GM18909 (cell line): ENCODE results near the gene PCK1.

Experiments used
- ATAC-seq: cut with Tn5 transposase; IDR thresholded peaks from one replicate; pipeline ENCODE4 v1.9.1; 2021; ENCODE audit warnings: mild to moderate bottlenecking; ENCODE audit not compliant: unreplicated experiment, poor library complexity

PCK1 gene

DNA sequence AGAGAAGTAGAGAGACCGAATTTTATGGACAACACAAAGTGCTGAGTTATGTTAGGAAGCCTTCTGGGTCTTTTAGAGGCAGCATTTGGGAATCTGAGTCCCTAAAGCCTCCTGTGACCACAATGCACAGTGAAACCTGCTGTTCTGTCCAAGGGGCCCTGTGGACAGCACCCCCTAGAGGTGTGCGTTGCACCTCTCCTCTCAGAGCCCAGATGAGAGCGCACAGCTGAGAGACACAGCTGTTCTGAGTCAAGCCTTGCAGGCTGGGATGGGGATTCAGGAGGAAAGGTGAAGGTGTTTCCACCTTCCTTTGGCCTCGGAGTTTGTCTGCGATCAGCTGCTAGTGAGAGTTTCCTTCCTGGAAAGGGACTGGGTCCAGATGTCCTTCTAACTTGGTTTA is 13.0 kb downstream of the PCK1 start:
- no peak for ATAC-seq

DNA sequence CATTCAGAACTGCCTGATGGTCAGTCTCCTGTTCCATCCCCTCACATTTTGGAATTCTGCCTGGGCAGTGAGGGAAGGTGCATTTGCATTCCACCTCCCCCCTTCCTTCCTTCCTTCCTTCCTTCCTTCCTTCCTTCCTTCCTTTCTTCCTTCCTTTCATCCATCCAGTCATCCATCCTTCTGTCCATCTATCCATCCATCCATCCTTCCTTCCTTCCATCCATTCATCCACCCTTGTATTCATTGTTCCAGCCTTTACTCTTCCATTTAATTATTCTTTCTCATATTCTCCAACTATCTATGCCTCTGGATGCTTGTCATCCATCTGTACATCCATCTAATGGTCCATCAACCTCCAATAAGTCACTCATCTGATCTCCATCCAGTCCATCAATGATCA is 14.0 kb downstream of the PCK1 start:
- ATAC-seq: no peak

DNA sequence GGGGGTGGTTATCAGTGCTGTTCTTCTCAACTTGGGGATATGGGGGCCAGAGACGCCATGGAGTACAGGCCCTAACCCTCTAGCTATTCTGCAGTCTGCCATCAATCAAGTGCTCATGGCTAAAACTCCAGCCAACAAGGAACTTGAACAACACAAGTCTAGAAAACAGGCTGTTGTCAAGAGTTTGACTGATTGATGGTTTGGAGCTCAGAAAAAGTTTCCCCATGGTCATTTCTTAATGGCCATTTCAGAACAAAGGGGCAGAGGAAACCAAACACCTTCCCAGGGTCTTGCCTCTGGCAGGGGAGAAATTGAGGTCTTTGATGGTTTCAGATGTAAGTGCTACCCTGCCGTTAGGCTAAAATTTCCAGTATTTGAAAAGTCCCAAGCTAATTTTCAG is 15.1 kb downstream of the PCK1 start:
- ATAC-seq: no peak

DNA sequence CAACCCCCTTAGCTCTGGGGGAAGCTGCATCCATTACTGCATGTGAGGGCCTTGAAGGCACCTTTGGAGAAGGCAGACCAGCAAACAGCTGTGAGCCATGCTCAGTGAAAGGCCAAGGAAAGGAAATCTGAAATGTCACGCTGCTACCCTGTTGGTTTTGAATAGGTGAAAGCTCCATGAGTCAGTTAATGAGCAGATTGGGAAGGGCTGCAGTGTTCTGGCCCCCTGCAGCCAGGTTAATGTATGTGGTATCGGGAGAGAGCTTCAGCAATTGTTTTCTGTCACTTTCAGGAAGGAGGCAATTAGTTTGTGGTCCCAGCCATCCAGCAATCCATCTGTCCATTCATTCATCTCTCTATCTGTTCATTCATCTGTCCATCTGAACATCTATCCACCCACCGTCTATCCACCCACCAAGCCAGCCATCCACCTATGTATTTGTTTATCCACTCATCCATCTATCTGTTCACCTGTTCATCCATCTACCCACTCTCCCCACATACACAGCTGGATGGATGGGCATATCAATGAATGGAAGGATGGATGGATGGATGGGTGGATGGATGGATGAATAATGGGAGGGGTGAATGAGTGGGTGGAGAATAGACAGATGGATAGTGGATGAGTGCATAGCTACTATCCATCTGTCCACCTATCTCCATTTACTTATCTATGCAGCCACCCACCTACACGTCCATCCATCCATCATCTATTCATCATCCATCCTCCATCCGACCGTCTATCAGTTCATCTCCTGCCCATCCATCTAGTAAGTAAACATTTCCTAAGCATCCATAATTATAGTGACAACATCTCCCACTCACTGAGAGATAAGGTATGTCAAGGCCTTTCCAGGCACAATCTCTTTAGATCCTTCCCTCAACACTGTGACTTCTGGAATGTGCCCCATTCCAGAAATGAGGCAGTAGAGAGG is 16.0 kb downstream of the PCK1 start:
- ATAC-seq: no peak

DNA sequence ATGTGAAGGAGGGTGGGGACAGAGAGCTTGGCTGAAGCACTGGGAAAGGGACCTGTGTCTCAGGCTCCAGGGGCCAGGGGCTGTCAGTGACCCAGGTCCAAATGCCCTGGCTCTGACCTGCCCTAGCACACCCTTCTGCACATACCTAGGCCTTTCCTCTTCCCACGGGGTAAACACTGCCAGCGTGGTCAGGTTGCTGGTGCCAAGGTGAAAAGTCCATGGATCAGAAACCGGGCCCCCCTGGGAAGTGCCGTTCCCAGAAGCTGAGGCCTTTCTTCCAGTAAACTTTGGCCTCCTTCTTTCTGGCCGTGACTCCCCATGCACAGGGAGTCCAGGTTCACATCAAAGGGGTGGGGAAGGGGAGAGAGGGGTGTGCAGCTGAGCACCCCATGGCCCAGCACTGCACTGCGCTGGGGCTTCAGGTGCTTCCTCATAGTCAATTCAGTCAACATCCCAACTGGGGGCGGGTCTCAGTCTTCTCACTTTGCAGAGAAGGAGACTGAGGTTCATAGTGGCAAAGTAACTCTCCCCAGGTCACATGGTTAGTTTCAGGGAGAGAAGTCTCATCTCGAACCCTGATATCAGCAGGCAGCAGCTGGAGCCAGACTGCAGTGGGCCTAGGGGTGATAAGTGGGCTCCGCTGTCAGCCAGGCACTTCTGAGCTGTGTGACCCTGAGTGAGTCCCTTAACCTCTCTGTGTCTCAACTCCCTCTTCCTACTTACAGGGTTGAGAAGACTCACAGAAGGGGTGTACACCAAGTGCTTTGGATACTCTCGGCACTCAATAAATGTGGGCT is 17.0 kb downstream of the PCK1 start:
- ATAC-seq: no peak

DNA sequence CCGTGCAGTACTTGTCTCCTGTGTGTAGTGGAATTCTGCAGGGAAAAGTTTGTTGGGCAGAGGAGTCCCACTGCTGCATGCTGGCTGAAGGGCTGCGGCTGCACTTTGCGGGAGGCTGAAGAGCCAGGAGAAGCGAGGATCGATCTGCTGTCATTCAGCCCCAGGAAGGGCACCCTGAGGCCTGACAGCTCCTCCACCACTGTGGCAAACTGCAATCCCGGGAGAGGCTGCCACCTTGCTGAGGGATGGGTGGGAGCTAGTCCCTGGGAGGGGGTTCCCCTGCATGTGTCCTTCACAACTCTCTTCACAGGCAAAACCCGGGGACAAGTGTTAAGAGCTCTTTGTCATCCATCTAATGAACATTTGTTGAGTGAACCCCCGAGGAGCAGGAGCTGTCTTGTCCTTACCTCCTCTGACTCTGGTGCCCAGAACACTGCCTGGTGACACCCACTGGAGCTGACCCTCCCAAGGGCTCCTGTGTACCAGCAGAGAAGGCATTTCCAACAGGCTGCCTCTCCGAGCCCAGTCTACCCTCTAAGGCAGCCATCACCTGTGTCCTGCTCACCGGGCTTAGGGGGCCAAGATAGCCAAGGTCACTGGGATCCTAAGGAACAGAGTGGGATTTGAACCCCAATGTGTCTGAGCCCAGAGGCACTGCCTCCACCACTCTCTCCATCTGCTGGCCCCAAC is 17.7 kb downstream of the PCK1 start:
- no peak for ATAC-seq

DNA sequence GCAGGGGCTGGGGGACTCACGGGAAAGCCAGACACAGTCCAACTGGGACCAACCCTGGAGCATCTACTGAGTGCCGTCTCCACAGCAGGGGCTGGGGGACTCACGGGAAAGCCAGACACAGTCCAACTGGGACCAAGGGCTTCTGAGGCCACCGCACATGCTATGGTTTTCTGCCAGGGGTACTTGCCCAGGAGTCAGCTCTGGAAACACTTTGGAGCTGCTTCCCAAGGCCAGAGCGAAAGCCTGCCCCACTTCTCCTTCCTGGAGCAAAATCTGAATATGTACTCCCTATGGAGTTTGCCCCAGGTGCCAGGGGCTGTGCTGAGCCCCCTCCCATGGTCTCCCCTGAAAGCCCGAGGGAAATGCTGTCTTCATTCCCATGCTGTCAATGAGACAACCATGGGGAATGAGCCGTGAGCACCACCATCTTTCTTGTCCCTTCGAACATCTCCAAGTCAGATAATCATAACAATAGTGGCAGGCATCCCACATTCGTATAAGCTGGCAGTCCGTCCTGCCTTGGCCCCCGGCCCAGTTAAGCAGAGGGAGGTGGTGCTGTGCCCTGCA is 18.5 kb downstream of the PCK1 start:
- no peak for ATAC-seq

DNA sequence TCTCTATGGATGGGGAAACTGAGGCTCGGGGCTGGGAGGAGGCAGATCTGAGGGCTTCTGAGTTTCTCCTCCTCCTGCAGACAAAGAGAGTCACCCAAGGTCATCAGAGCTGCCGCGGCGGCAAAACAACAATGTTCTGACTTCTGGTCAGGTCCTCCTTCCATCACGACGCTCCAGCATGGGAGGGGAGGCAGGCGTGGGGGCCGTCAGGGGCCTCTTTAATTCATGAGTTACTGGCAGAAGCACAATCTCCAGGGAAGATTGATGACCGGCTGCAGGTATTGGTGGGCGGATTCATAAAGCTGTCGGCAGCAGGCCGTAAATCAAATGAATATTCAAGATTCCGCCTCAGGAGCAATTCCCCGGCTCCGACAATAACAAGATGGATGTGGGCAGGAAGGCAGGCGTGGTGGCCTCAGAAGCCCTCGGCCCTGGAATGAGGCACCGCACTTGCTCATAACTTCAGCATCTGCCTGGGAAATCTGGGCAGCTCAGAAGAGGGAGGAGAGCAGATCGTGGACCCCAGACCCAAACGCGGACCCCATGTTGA is 19.1 kb downstream of the PCK1 start:
- ATAC-seq: no peak

DNA sequence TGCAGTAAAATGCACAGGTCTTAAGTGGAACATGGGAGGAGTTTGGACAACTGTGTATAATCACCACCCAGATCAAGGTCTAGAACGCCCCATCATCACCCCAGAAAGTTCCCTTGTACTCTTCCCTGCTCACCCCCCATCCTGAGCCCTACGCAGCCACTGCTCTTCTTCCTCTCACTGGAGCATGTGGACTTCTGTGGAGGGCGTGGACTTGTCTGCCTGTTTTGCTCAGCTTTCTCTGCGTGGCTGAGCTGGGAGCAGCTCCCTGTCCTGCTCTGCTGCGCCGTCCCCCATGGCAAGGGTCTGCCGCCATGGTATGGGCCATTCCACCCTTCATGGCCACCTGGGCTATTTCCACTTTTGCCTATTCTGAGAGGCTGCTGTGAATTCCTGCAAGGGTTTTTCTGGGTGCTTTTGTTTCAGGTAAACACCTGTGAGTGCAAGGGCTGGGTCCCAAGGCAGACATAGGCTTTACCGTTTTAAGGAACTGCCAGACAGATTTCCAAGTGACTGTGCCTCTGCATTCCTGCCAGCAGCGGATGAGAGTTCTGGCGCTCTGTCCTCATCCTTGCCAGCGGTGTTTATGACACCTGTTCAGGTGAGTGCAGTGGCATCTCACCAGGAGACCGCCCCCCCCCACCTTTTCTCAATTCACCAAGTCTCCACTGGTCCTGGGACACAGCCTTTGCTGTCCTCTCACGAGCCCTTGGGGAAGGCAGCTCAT is 19.7 kb downstream of the PCK1 start:
- ATAC-seq: no peak

DNA sequence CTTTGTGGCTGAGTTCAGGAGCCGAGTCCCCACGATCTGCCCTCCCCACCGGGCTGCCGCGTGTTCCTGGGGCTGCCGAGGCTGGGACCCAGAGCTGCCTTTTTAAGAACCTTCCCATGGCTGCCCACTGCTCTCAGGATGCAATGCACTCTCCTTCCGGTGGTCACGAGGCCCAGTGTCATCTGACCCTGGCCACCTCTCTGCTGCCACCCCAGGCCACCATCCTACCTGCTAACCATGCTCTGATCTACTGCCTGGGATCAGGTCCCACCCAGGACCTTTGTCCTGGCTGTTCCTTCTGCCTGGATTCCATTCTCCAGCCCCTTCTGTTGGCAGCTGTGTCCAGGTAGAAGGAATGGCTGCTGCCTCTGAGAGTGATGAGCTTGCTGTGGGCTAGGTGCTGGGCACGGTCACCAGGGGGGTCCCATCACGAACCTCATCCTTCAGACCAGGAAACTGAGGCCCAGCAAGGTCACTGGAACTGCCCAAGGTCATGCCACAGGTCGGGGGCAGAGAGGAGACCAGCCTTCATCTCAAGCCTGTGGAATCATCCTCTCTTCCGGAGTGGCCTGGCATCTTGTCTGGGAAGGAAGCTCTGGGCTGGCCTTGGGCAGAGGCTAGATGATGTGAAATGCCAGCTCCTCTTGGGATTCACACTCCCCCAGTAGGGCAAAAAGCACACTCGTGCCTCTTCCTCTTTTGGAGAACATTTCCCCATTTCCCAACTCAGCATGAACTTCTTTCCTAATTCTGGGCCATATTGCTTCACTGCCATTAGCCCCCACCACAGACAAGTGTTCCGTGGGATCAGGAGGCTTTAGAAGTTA is 20.5 kb downstream of the PCK1 start:
- ATAC-seq: no peak

DNA sequence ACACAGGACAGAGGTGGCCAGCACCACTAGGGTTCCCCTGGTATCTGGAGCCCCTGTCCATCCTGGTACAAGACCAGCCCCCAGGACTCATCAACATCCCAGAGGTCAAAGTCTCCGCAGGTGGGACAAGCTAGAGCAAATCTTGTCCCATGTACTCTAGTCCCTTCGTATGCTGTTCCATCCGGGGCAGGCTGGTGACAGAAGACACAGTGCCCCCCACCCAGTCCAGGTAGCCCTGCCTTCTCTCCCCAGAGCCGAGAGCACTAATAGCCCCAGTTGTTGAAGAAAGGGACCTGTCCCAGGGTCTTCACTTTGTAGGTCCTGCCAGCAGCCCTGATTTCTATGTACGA is 21.1 kb downstream of the PCK1 start:
- no peak for ATAC-seq

DNA sequence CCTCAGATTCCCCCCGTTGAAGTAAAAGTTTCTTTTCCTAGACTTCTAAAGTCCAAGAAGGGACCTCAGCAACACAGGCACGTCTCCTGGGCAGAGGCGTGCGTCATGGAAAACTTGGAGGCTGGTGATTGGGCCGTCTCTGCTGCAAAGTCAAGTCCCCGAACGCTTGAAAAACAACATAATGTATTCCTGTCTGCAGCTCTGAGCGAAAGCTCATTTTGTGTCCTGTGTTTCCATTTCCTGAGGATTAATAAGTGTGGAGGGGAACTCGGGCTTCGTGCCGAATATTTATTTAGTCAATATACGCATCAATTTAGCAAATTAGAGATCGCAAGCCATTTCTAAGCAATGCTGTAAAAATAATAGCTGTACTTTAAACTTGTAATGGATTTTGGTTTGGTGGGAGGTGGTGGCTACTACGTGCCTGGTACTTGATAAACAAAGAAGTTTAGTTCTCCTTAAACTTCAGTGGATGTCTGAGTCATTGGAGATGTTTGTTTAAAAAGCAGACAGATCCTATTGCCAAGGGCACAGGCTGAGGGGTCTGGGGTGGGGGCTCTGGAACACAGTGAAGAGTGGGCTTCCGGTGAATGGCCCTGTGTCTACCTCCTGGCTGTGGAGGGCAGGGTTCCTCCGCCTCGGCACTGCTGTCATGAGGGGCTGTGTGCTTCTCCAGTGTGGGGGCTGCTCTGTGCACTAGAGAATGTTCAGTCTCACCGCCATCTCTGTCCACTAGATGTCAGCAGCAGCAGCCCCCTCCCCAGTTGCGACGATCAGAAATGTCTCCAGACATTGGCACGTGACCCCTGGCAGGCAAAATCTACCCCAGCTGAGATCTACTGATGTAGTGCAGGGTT is 21.8 kb downstream of the PCK1 start:
- no peak for ATAC-seq

DNA sequence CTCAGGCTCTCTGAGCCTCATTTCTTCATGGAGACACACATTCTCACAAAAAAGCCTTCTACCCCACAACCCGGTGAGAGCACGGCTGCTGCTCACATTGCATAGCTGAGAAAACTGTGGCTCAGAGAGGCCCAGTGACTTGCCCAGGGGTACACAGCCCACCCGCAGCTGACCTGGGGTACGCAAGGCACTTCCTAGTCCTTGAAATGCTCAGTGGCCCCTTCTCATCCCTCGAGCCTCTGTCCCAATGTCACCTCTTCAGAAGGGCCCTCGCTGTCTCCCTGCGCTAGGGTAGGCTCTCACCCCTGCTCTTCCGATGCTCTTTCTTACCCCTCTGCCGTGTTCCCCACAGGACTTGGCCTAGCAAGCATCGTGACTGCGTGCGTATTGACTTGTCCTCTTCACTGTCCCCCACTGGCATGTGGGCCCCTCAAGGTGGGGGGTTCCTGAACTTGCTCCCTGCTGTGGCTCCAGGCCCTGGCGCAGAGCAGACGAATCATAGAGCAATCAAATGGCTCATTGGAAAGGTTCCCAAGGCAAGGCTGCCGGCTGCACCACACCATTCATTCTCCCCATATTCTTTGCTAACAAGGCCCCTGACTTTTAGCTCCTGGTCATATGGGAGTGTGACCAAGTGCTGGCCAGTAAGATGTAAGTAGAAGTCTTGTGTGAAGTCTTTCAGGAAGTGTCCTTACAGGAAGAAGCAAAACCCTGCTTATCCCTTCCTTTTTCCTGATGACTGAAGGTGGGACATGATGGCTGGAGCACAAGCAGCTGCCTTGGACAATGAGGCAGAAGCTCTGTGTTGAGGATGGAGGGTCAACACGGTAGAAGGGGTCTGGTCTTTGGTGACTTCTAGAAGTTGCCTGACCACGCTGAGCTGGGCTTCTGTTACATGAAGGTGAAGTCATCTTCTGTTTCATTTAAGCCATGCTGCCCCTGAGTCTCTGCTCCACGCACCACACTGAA is 22.7 kb downstream of the PCK1 start:
- ATAC-seq: no peak

DNA sequence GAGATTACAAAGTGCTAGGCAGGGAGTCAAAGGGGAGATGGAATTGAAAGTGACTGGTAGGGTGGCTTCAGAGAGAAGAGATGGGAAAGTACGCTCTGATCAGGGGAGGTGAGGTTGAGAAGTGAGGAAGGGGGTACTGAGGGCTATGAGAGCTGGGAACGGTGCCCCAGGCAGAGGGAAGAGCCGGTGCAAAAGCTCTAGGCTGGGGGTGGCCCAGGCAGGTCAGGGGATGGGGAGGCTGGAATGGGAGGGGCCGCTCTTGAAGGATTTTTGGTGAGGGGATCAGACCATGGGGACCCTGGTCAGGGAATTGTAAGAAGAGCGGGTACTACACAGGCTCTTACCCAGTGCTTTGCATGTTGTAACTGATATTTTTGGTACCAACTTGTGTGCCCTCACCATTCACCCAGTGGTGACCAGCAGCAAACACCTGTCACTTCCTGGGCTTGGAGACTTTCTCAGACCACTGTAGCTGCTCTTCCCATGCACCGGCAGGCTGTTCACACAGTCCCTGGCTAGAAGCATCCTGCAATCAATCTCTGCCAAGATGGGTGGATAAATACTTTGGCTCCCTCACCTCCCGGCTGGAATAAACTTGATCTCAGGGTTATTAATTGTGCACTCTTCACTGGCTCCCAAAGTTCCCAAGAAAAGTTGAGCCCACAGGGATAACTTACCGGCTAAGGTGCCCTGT is 24.0 kb downstream of the PCK1 start:
- no peak for ATAC-seq

DNA sequence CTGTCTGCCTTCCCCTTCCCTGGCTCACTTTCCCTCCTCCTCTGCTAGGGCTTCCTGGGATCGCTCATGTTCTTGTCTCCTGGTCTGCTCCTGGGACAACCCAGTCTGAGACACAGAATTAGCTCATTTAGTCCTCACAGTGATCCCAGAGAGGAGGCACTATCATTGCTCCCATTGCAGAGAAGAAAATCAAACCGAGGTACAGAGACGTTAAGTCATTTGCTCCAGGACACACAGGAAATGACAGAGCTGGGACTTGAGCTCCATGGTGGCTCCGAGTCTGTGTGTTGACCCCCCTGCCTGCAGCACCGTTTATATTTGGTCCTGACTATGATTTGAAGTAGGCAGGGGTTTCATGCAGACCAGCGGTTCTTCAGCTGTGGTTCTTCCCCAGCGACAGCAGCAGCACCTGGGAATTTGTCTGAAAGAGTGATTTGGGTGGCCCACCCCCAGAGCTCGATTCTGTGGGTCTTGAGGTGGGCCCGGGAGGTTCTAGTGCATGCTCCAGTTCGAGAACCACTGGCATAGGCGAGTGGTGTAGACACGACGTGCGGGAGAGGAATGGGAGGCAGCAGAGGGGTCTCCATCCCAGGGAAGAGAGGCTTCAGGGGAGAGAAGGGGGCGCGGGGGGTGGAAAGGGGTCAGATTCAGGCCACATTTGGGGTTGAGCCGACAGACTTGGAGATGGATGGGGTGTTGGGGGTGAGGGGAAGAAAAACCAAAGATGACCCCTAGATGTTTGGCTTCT is 24.7 kb downstream of the PCK1 start:
- no peak for ATAC-seq

DNA sequence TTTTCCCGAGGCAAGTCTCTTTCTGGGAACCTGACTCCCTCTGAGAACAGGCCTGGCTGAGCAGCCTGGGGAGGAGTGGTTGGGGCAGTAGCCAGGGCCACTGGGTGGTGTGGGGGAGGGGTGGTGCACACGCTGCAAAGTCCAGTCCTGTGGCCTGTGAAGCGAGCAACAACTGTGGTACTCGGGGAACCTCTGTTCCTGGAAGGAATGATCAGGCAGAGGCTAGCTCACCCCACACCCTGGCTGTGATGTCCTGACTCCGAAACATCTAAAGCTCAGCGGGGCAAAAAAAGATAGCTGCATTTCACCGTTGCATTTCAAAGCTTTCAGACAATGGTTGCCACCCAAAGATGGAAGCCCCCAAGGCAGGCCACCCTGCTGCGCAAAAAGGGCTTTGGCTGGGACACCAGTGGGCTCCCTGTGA is 25.5 kb downstream of the PCK1 start:
- ATAC-seq: no peak
